WTC11 (cell line): Measurements from ENCODE around the gene SPINT2. TPM values are rescaled to one million over a fixed set of nuclear protein-coding genes. Genes with fewer than 3 reads are reported as not detected.

Experiments used
- ATAC-seq: fragments of 200-7000 bp; cut with Tn5 transposase; 2 replicates; pipeline ENCODE4 v1.10.0; 2021; ENCODE audit warnings: mild to moderate bottlenecking, moderate library complexity
- CTCF ChIA-PET: fragments of 300-600 bp; sonication (Branson Sonifier 250); formaldehyde crosslinking; loops from one replicate; lab custom pipeline; 2021; ENCODE audit warnings: antibody characterized with exemption; lab: Charles Lee
- POLR2A ChIA-PET: fragments of 350-600 bp; sonication (Branson Sonifier 250); formaldehyde crosslinking; loops from one replicate; lab custom pipeline; 2021; ENCODE audit warnings: antibody characterized with exemption; lab: Charles Lee
- DNase-seq: peaks from one replicate; pipeline ENCODE4 v3.0.0; 2021; ENCODE audit warnings: low spot score
- H3K27ac Mint-ChIP-seq: 2 replicates; pipeline ENCODE4 v1.8.0; 2021; ENCODE audit warnings: mixed read lengths
- H3K27me3 Mint-ChIP-seq: 2 replicates; pipeline ENCODE4 v1.8.0; 2021; ENCODE audit warnings: low read depth, mild to moderate bottlenecking, moderate library complexity, mixed read lengths
- H3K36me3 Mint-ChIP-seq: 2 replicates; pipeline ENCODE4 v1.8.0; 2021; ENCODE audit warnings: mixed read lengths
- H3K4me1 Mint-ChIP-seq: 2 replicates; pipeline ENCODE4 v1.8.0; 2022; ENCODE audit warnings: mixed read lengths
- H3K4me3 Mint-ChIP-seq: 2 replicates; pipeline ENCODE4 v1.8.0; 2021; ENCODE audit warnings: mild to moderate bottlenecking, moderate library complexity, mixed read lengths
- H3K9me3 Mint-ChIP-seq: 2 replicates; pipeline ENCODE4 v1.8.0; 2021; ENCODE audit warnings: mixed read lengths
- ATF1 ChIP-seq: sonication (generic); formaldehyde crosslinking; IDR thresholded peaks from 2 replicates; pipeline ENCODE4 v1.8.1; 2023; ENCODE audit warnings: mild to moderate bottlenecking, moderate library complexity, missing genetic modification reagents
- CREB1 ChIP-seq: sonication (generic); formaldehyde crosslinking; IDR thresholded peaks from 2 replicates; pipeline ENCODE4 v1.8.0; 2023; ENCODE audit warnings: mild to moderate bottlenecking, missing genetic modification reagents
- GRHL2 ChIP-seq: fragments of 250-450 bp; sonication (Bioruptor Pico); IDR thresholded peaks from 2 replicates; pipeline ENCODE4 v1.8.0; 2022; ENCODE audit warnings: mild to moderate bottlenecking, moderate library complexity; ENCODE audit not compliant: insufficient replicate concordance, severe bottlenecking
- HMGA2 ChIP-seq: fragments of 250-450 bp; sonication (Bioruptor Pico); IDR thresholded peaks from 2 replicates; pipeline ENCODE4 v1.4.0; 2021; ENCODE audit warnings: mild to moderate bottlenecking, moderate library complexity
- HMGXB4 ChIP-seq: sonication (generic); formaldehyde crosslinking; IDR thresholded peaks from 2 replicates; pipeline ENCODE4 v1.8.1; 2023; ENCODE audit warnings: mild to moderate bottlenecking, moderate library complexity, missing genetic modification reagents
- KAT7 ChIP-seq: sonication (generic); formaldehyde crosslinking; IDR thresholded peaks from 2 replicates; pipeline ENCODE4 v1.8.1; 2023; ENCODE audit warnings: missing genetic modification reagents, mild to moderate bottlenecking, borderline replicate concordance
- SOX15 ChIP-seq: fragments of 250-450 bp; sonication (Bioruptor Pico); IDR thresholded peaks from 2 replicates; pipeline ENCODE4 v1.9.0; 2021; ENCODE audit warnings: mild to moderate bottlenecking
- SP1 ChIP-seq: sonication (generic); formaldehyde crosslinking; conservative IDR thresholded peaks from 2 replicates; pipeline ENCODE4 v1.8.1; 2022; ENCODE audit warnings: missing genetic modification reagents
- ZMAT4 ChIP-seq: fragments of 250-450 bp; sonication (Bioruptor Pico); IDR thresholded peaks from 2 replicates; pipeline ENCODE4 v1.9.0; 2021; ENCODE audit warnings: mild to moderate bottlenecking
- ZNF416 ChIP-seq: fragments of 250-450 bp; sonication (Bioruptor Pico); IDR thresholded peaks from 2 replicates; pipeline ENCODE4 v1.9.0; 2021; ENCODE audit warnings: mild to moderate bottlenecking, inconsistent platforms
- ZNF425 ChIP-seq: fragments of 250-450 bp; sonication (Bioruptor Pico); conservative IDR thresholded peaks from 2 replicates; pipeline ENCODE4 v1.9.0; 2021; ENCODE audit warnings: mild to moderate bottlenecking
- total RNA-seq: library from RNA; stranded (reverse); gene quantifications from 3 replicates; pipeline ENCODE4 v1.2.3, GENCODE V29; 2021
- TF ChIP-seq, protein P1 (sequence below): sonication (generic); formaldehyde crosslinking; IDR thresholded peaks from 2 replicates; pipeline ENCODE4 v1.8.1; 2022; ENCODE audit warnings: missing genetic modification reagents, borderline replicate concordance
- TF ChIP-seq, protein P2 (sequence below): sonication (generic); formaldehyde crosslinking; IDR thresholded peaks from 2 replicates; pipeline ENCODE4 v1.8.1; 2022; ENCODE audit warnings: mild to moderate bottlenecking, moderate library complexity, missing genetic modification reagents
- TF ChIP-seq, protein P3 (sequence below): fragments of 250-450 bp; sonication (Bioruptor Pico); IDR thresholded peaks from 2 replicates; pipeline ENCODE4 v1.8.0; 2021; ENCODE audit warnings: mild to moderate bottlenecking
- TF ChIP-seq, protein P4 (sequence below): sonication (generic); formaldehyde crosslinking; IDR thresholded peaks from 2 replicates; pipeline ENCODE4 v1.8.0; 2023; ENCODE audit warnings: mild to moderate bottlenecking, missing genetic modification reagents

Gene SPINT2
- total RNA-seq, 1 experiment from 2014 or later, result 335 TPM

DNA sequence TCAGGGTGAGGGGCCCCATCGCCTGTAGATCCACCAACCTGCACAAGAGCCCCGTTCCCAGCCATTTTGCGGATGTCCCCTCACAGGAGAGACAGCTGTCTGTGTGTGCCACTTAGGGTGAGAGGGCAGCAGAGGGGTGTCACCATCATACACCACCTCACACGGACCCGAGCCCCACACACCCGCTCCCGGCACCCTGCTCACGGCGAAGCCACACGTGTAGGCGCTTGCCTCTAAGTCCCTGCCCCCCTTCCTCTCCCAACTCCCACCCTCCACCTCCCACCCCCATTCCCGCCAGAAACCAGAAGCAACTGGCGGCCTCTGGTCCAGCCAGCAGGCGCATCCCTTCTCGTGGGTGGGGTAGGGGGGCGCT lies 36.4 kb upstream of the SPINT2 start (continued):
- TF ChIP-seq, protein P1, sequence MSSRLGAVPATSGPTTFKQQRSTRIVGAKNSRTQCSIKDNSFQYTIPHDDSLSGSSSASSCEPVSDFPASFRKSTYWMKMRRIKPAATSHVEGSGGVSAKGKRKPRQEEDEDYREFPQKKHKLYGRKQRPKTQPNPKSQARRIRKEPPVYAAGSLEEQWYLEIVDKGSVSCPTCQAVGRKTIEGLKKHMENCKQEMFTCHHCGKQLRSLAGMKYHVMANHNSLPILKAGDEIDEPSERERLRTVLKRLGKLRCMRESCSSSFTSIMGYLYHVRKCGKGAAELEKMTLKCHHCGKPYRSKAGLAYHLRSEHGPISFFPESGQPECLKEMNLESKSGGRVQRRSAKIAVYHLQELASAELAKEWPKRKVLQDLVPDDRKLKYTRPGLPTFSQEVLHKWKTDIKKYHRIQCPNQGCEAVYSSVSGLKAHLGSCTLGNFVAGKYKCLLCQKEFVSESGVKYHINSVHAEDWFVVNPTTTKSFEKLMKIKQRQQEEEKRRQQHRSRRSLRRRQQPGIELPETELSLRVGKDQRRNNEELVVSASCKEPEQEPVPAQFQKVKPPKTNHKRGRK, result no peak
- TF ChIP-seq SOX15 (CRISPR knock-in tag), result no peak
- TF ChIP-seq CREB1 (CRISPR knock-in tag), result no peak
- TF ChIP-seq HMGA2 (CRISPR knock-in tag), result no peak
- no peak for TF ChIP-seq GRHL2 (CRISPR knock-in tag)
- TF ChIP-seq ZNF425 (CRISPR knock-in tag), result no peak
- no peak for TF ChIP-seq ZMAT4 (CRISPR knock-in tag)
- no peak for TF ChIP-seq ATF1 (CRISPR knock-in tag)

GRCh38 chr19:38228491-38229439 lies 35.6 kb upstream of the SPINT2 start:
- H3K27me3 Mint-ChIP-seq, result peaks cover 40% of the 10 kb centered on the region
- ATAC-seq (peak; percentile 2), DNase-seq (peak; percentile 74)
- H3K4me1 Mint-ChIP-seq, result peaks cover 17% of the 10 kb centered on the region
- ChIA-PET CTCF (interaction anchor here (1.1 to 2.2 kb wide), 2 partner anchors 27 to 86 kb away, joined by 4 to 8 read pairs; partner anchors contain the start of gene PPP1R14A), POLR2A (interaction anchor here (0.7 kb wide), 1 partner anchor 75 kb away, joined by 3 read pairs; the partner anchor contains the start of gene C19orf33)
- H3K9me3 Mint-ChIP-seq, result no peaks in the 10 kb centered on the region
- TF ChIP-seq, protein P2, sequence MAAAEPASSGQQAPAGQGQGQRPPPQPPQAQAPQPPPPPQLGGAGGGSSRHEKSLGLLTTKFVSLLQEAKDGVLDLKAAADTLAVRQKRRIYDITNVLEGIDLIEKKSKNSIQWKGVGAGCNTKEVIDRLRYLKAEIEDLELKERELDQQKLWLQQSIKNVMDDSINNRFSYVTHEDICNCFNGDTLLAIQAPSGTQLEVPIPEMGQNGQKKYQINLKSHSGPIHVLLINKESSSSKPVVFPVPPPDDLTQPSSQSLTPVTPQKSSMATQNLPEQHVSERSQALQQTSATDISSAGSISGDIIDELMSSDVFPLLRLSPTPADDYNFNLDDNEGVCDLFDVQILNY (CRISPR knock-in tag), result 0 out of 2 replicates have a peak, but pooled peaks have one; percentile 9
- TF ChIP-seq, protein P3, sequence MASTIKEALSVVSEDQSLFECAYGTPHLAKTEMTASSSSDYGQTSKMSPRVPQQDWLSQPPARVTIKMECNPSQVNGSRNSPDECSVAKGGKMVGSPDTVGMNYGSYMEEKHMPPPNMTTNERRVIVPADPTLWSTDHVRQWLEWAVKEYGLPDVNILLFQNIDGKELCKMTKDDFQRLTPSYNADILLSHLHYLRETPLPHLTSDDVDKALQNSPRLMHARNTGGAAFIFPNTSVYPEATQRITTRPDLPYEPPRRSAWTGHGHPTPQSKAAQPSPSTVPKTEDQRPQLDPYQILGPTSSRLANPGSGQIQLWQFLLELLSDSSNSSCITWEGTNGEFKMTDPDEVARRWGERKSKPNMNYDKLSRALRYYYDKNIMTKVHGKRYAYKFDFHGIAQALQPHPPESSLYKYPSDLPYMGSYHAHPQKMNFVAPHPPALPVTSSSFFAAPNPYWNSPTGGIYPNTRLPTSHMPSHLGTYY (CRISPR knock-in tag), result no peak
- TF ChIP-seq ZNF416 (no peak), SP1 (CRISPR knock-in tag) (0 out of 2 replicates have a peak, but pooled peaks have one; percentile 20), CREB1 (CRISPR knock-in tag) (no peak), HMGXB4 (CRISPR knock-in tag) (no peak; the same call in 1 of the 2 replicates), KAT7 (CRISPR knock-in tag) (peak; percentile 78; the same call in 1 of the 2 replicates)
- TF ChIP-seq, protein P4, sequence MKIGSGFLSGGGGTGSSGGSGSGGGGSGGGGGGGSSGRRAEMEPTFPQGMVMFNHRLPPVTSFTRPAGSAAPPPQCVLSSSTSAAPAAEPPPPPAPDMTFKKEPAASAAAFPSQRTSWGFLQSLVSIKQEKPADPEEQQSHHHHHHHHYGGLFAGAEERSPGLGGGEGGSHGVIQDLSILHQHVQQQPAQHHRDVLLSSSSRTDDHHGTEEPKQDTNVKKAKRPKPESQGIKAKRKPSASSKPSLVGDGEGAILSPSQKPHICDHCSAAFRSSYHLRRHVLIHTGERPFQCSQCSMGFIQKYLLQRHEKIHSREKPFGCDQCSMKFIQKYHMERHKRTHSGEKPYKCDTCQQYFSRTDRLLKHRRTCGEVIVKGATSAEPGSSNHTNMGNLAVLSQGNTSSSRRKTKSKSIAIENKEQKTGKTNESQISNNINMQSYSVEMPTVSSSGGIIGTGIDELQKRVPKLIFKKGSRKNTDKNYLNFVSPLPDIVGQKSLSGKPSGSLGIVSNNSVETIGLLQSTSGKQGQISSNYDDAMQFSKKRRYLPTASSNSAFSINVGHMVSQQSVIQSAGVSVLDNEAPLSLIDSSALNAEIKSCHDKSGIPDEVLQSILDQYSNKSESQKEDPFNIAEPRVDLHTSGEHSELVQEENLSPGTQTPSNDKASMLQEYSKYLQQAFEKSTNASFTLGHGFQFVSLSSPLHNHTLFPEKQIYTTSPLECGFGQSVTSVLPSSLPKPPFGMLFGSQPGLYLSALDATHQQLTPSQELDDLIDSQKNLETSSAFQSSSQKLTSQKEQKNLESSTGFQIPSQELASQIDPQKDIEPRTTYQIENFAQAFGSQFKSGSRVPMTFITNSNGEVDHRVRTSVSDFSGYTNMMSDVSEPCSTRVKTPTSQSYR (CRISPR knock-in tag), result peak; percentile 65; the same call in 1 of the 2 replicates
- TF ChIP-seq, all 79 proteins: peak for 4
- Mint-ChIP-seq H3K27ac (no peak overlapping the region), H3K36me3 (no peaks in the 10 kb centered on the region), H3K4me3 (peak overlapping the region; percentile 76)
